ENCODE measurements around the gene GPR6. TPM values are rescaled to one million over a fixed set of nuclear protein-coding genes. Genes with fewer than 3 reads are reported as not detected.

The GPR6 gene
- total RNA-seq, 8 experiments from 2014 or later = 0.08 to 0.33 (median 0.16) TPM; not detected in 5

GRCh38 chr6:109966299-109966698, 11.8 kb upstream of the GPR6 start:
- no peaks in the 10 kb centered on the region for H3K4me1 ChIP-seq (replicated peaks in 1 of 2)
- in situ Hi-C loops (cut with MboI; ENCODE audit: low pct_unique_long_range_greater_than_20kb in 2 of 9, low sequenced_read_pairs in 9 of 9, unreplicated experiment in 9 of 9) = no loop called here
- H3K4me3 ChIP-seq = no peak overlapping the region
- H3K27ac ChIP-seq = no peak overlapping the region
- no peak for ATAC-seq (replicated peaks in 6 of 8)
- WGBS, 10 experiments = 27 to 100% (median 86%) methylated on average over 1 of the region's 1 CpG; no CpG with 5 or more reads in 5 of the 10 experiments

GRCh38 chr6:109977791-109978173, 329 bp upstream of the GPR6 start:
- Histone ChIP-seq H3K4me1 (replicated peaks in 1 of 2) (no peaks in the 10 kb centered on the region), H3K27ac (no peak overlapping the region), H3K4me3 (peak overlapping the region; percentile 17 to 41 (median 39))
- peak in 4 of 8 experiments; percentile 4 to 20 (median 18) for ATAC-seq (replicated peaks in 6 of 8)
- in situ Hi-C loops (cut with MboI; ENCODE audit: low pct_unique_long_range_greater_than_20kb in 2 of 9, low sequenced_read_pairs in 9 of 9, unreplicated experiment in 9 of 9) = no loop called here
- WGBS, 10 experiments = 15 to 86% (median 32%) methylated on average over 2 to 5 of the region's 9 CpGs; no CpG with 5 or more reads in 2 of the 10 experiments

- H3K4me3 ChIP-seq = peak overlapping the region; percentile 26 to 41 (median 39)
- ATAC-seq (replicated peaks in 6 of 8) = peak in 5 of 8 experiments; percentile 46 to 65 (median 50)
Measured at GRCh38 chr6:109979033-109979921, 1.2 kb downstream of the GPR6 start.

GRCh38 chr6:109984410-109984809, 6.3 kb downstream of the GPR6 start:
- WGBS, 10 experiments = 31 to 100% (median 89%) methylated on average over 2 of the region's 2 CpGs; no CpG with 5 or more reads in 2 of the 10 experiments
- in situ Hi-C loops (cut with MboI; ENCODE audit: low pct_unique_long_range_greater_than_20kb in 2 of 9, low sequenced_read_pairs in 9 of 9, unreplicated experiment in 9 of 9) = no loop called here
- H3K4me3 ChIP-seq = no peak overlapping the region
- no peak for ATAC-seq (replicated peaks in 6 of 8)
- no peaks in the 10 kb centered on the region for H3K4me1 ChIP-seq (replicated peaks in 1 of 2)
- no peak overlapping the region for H3K27ac ChIP-seq

More at GRCh38 chr6:109979033-109979921, 1.2 kb downstream of the GPR6 start:
- 0 to 43% (median 13%) methylated on average over 1 to 11 of the region's 81 CpGs; no CpG with 5 or more reads in 5 of the 10 experiments for WGBS, 10 experiments
- H3K27ac ChIP-seq = no peak overlapping the region
- no peaks in the 10 kb centered on the region for H3K4me1 ChIP-seq (replicated peaks in 1 of 2)
- in situ Hi-C loops (cut with MboI; ENCODE audit: low pct_unique_long_range_greater_than_20kb in 2 of 9, low sequenced_read_pairs in 9 of 9, unreplicated experiment in 9 of 9) = no loop called here

GRCh38 chr6:109987196-109987595, 9.1 kb downstream of the GPR6 start:
- WGBS, 10 experiments = 0 to 100% (median 71%) methylated on average over 1 of the region's 1 CpG; no CpG with 5 or more reads in 3 of the 10 experiments
- ATAC-seq (replicated peaks in 6 of 8) = no peak
- H3K4me3 ChIP-seq = no peak overlapping the region
- H3K27ac ChIP-seq = no peak overlapping the region
- H3K4me1 ChIP-seq (replicated peaks in 1 of 2) = no peaks in the 10 kb centered on the region
- in situ Hi-C loops (cut with MboI; ENCODE audit: low pct_unique_long_range_greater_than_20kb in 2 of 9, low sequenced_read_pairs in 9 of 9, unreplicated experiment in 9 of 9) = no loop called here

- WGBS, 10 experiments = 48 to 89% (median 83%) methylated on average over 2 to 4 of the region's 4 CpGs; no CpG with 5 or more reads in 3 of the 10 experiments
- H3K4me1 ChIP-seq (replicated peaks in 1 of 2) = no peaks in the 10 kb centered on the region
- in situ Hi-C loops (cut with MboI; ENCODE audit: low pct_unique_long_range_greater_than_20kb in 2 of 9, low sequenced_read_pairs in 9 of 9, unreplicated experiment in 9 of 9) = no loop called here
- peak in 1 of 8 experiments; percentile 56 for ATAC-seq (replicated peaks in 6 of 8)
- no peak overlapping the region for H3K27ac ChIP-seq
- no peak overlapping the region for H3K4me3 ChIP-seq
Measured at GRCh38 chr6:109991201-109992101, 13.3 kb downstream of the GPR6 start.

- H3K27ac ChIP-seq = no peak overlapping the region
- H3K4me1 ChIP-seq (replicated peaks in 1 of 2) = no peaks in the 10 kb centered on the region
- WGBS, 10 experiments = 0 to 67% (median 50%) methylated on average over 1 to 3 of the region's 3 CpGs; no CpG with 5 or more reads in 1 of the 10 experiments
- peak in 1 of 8 experiments; percentile 29 for ATAC-seq (replicated peaks in 6 of 8)
- no peak overlapping the region for H3K4me3 ChIP-seq
- in situ Hi-C loops (cut with MboI; ENCODE audit: low pct_unique_long_range_greater_than_20kb in 2 of 9, low sequenced_read_pairs in 9 of 9, unreplicated experiment in 9 of 9) = no loop called here
Measured at GRCh38 chr6:109998159-109998785, 20.2 kb downstream of the GPR6 start.

- no peak for ATAC-seq (replicated peaks in 6 of 8)
- WGBS, 10 experiments = 8 to 100% (median 66%) methylated on average over 1 to 3 of the region's 3 CpGs; no CpG with 5 or more reads in 1 of the 10 experiments
- in situ Hi-C loops (cut with MboI; ENCODE audit: low pct_unique_long_range_greater_than_20kb in 2 of 9, low sequenced_read_pairs in 9 of 9, unreplicated experiment in 9 of 9) = no loop called here
- Histone ChIP-seq H3K4me3 (no peak overlapping the region), H3K27ac (no peak overlapping the region), H3K4me1 (replicated peaks in 1 of 2) (no peaks in the 10 kb centered on the region)
Measured at GRCh38 chr6:109999740-110000139, 21.6 kb downstream of the GPR6 start.

- Histone ChIP-seq H3K4me1 (replicated peaks in 1 of 2) (no peaks in the 10 kb centered on the region), H3K27ac (no peak overlapping the region), H3K4me3 (no peak overlapping the region)
- in situ Hi-C loops (cut with MboI; ENCODE audit: low pct_unique_long_range_greater_than_20kb in 2 of 9, low sequenced_read_pairs in 9 of 9, unreplicated experiment in 9 of 9) = no loop called here
- no peak for ATAC-seq (replicated peaks in 6 of 8)
- WGBS, 10 experiments = 19 to 88% (median 71%) methylated on average over 3 to 5 of the region's 5 CpGs; no CpG with 5 or more reads in 1 of the 10 experiments
Measured at GRCh38 chr6:110002676-110003075, 24.6 kb downstream of the GPR6 start.

- Histone ChIP-seq H3K27ac (no peak overlapping the region), H3K4me3 (no peak overlapping the region), H3K4me1 (replicated peaks in 1 of 2) (no peaks in the 10 kb centered on the region)
- 40 to 87% (median 63%) methylated on average over 1 to 6 of the region's 6 CpGs; no CpG with 5 or more reads in 5 of the 10 experiments for WGBS, 10 experiments
- in situ Hi-C loops (cut with MboI; ENCODE audit: low pct_unique_long_range_greater_than_20kb in 2 of 9, low sequenced_read_pairs in 9 of 9, unreplicated experiment in 9 of 9) = no loop called here
- ATAC-seq (replicated peaks in 6 of 8) = no peak
Measured at GRCh38 chr6:110013386-110013785, 35.3 kb downstream of the GPR6 start.

GRCh38 chr6:110015206-110015605, 37.1 kb downstream of the GPR6 start:
- ATAC-seq (replicated peaks in 6 of 8) = no peak
- 67 to 96% (median 82%) methylated on average over 2 to 6 of the region's 9 CpGs; no CpG with 5 or more reads in 2 of the 10 experiments for WGBS, 10 experiments
- in situ Hi-C loops (cut with MboI; ENCODE audit: low pct_unique_long_range_greater_than_20kb in 2 of 9, low sequenced_read_pairs in 9 of 9, unreplicated experiment in 9 of 9) = no loop called here

GRCh38 chr6:110017306-110017705, 39.2 kb downstream of the GPR6 start:
- no peaks in the 10 kb centered on the region for H3K4me1 ChIP-seq (replicated peaks in 1 of 2)
- H3K27ac ChIP-seq = no peak overlapping the region
- WGBS, 10 experiments = 43 to 100% (median 75%) methylated on average over 1 to 2 of the region's 6 CpGs; no CpG with 5 or more reads in 6 of the 10 experiments
- ATAC-seq (replicated peaks in 6 of 8) = no peak
- in situ Hi-C loops (cut with MboI; ENCODE audit: low pct_unique_long_range_greater_than_20kb in 2 of 9, low sequenced_read_pairs in 9 of 9, unreplicated experiment in 9 of 9) = no loop called here
- H3K4me3 ChIP-seq = no peak overlapping the region

More at GRCh38 chr6:110015206-110015605, 37.1 kb downstream of the GPR6 start:
- Histone ChIP-seq H3K4me1 (replicated peaks in 1 of 2) (no peaks in the 10 kb centered on the region), H3K4me3 (no peak overlapping the region), H3K27ac (no peak overlapping the region)
